Endometrium (tissue), 2 donors: Measurements from ENCODE around the gene PPP1CB.
"Not testable (repeated sequence)": the region's sequence is repeated elsewhere in the genome, so short reads cannot be mapped to it uniquely, and the experiment has no call there.

Experiments used
- FAIRE-seq: peaks from 2 replicates; lab custom pipeline; 2012; peaks lifted over from hg19 to GRCh38; lab: Jason Lieb, UNC
- donor health status: control.
- donor health status: control.

Gene PPP1CB

DNA sequence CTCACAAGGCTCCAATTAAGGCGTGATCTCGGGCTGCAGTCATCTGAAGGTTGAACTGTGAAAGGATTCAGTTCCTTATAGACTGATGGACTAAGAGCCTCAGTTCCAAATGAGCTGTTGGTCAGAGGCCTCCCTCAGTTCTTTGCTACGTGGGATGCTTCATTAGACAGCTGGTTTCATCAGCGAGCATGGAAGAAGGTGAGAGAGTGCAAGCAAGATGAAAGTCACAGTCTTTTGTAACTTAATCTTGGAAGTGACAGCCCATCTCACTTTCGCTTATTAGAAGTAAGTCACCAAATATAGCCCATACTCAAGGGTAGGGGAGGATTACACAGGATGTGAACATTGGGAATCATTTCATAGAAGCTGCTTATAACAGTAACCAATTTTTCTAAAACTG is 26.8 kb downstream of the PPP1CB start:
- FAIRE-seq, result no peak

DNA sequence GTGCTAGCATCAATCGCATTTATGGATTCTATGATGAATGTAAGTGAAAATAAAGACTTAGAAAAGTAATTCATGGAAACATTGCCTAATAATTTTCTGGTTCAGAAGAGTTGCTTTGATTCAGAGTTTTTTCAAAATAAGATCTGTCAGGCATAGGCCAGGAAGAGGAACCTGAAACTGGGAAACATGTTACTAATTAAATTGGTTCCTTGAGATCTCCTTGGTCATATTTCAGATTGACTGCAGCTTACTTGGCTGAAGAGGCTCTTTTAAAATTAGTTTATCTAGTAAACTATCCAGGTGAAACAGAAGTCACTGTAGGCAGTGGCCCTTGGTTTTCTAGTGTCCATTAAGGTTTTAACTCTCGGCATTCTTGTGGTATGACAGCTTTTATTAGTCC is 27.4 kb downstream of the PPP1CB start:
- no peak for FAIRE-seq

DNA sequence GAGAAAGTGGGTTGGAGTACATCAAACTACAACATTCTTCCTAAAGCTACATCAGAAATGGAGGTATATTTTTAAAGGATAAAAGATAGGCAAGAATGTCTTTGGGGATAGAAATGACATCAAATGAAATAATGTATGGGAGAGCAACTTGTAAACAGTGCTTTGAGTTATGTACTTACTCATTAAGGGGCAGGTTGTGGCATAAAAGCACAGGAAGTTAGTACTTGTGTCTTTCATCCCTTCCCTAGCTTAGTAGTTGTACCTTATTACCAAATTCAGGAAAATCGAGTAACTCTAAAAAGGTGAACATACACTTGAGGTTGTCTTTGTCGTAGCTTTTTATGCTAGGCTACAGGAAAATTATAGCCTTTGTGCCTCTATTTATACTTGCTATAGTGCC is 28.9 kb downstream of the PPP1CB start:
- no peak for FAIRE-seq

DNA sequence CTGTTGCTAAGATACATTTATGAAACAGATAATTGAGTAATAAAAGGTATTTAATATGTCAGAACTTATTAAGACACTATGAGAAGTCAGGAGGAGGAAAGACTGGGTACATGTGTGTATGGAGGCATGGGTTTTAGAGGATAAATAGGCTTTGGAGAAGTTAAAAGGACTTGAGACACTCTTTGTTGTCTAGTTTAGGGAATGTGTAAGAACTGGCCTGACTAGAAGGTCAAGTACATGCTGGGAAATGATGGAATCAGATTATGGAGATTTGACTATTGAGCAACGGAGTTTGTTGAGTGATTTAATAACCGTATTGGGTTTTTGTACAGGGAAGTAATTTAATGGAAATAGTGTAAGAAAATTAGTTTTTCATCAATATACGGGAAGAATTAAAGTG is 30.8 kb downstream of the PPP1CB start:
- no peak for FAIRE-seq

DNA sequence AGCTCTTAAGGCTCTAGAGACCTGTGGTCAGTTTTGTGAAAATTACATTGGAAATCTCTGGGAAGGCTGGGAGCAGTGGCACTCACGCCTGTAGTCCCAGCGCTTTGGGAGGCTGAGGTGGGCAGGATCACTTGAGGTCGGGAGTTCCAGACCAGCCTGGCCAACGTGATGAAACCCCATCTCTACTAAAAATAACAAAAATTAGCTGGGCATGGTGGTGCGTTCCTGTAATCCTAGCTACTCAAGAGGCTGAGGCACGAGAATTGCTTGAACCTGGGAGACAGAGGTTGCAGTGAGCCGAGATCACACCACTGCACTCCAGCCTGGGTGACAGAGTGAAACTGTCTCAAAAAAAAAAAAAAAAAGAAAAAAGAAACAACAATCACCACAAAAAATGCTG is 32.9 kb downstream of the PPP1CB start:
- FAIRE-seq, result not testable (repeated sequence)

DNA sequence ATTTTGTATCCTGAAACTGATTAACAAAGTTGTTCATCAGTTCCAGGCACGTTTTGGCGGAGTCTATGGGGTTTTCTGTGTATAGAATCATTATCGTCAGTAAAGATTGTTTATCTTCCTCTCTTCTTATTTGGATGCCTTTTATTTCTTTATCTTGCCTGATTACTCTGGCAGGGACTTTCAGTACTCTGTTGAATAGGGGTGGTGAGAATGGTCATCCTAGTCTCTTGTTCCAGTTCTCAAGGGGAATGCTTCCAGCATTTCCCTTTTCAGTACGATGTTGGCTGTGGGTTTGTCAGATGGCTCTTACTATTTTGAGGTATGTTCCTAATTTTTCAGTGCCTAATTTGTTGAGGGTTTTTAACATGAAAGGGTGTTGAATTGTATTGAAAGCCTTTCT is 45.0 kb downstream of the PPP1CB start:
- FAIRE-seq, result no peak

DNA sequence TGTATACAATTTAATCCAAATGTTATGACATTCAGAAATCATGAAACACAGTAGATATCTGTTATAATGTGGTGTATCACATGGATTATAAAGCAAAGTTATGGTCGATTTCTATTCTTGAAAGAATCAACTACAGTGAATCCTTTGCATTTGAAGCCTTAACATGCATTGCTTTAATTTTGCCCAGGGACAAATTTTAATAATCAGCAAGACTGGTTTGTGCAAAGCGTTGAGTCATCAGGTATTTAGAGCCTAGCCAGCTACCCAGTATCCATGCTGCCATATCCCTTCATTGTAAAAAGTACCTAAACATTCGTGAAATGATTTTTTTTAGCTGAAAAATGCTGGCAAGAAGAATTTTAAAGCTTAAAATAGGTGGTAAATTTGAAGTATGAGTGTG is 50.1 kb downstream of the PPP1CB start:
- no peak for FAIRE-seq

DNA sequence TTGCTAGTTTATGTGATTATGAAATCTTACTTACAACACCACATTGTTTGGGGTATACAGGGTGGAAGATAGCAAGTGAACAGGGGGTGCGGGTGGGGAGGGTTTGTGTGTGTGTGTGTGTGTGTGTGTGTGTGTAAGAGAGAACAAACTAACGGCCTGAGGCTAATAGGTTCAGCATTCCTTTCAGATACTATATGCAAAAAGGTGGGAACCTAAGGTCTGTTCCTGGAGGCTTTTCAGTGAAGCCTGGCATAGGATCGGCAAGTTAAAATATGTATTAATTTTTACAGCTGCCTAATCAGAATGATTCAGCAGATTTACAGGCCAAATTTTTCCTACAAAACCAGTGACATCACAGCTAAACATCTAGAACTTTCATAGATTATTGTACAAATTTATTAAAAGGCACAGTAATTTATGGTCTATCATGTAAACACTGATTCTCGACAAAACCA is 51.4 kb downstream of the PPP1CB start:
- no peak for FAIRE-seq

DNA sequence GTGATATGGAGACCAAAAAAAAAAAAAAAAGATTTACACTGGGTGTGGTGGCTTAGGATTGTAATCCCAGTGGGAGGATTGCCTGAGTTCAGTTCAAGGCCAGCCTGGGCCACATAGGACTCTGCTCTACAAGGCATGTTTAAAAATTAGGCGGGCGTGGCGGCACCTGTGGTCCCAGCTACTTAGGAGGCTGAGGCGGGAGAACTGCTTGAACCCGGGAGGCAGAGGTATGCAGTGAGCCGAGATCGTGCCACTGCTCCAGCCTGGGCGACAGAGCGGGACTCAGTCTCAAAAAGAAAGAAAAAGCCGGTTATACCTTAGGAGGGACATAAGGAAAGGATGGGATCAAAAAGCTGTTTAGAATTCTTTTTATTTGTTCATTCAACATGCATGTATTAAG is 58.3 kb downstream of the PPP1CB start:
- FAIRE-seq, result no peak

DNA sequence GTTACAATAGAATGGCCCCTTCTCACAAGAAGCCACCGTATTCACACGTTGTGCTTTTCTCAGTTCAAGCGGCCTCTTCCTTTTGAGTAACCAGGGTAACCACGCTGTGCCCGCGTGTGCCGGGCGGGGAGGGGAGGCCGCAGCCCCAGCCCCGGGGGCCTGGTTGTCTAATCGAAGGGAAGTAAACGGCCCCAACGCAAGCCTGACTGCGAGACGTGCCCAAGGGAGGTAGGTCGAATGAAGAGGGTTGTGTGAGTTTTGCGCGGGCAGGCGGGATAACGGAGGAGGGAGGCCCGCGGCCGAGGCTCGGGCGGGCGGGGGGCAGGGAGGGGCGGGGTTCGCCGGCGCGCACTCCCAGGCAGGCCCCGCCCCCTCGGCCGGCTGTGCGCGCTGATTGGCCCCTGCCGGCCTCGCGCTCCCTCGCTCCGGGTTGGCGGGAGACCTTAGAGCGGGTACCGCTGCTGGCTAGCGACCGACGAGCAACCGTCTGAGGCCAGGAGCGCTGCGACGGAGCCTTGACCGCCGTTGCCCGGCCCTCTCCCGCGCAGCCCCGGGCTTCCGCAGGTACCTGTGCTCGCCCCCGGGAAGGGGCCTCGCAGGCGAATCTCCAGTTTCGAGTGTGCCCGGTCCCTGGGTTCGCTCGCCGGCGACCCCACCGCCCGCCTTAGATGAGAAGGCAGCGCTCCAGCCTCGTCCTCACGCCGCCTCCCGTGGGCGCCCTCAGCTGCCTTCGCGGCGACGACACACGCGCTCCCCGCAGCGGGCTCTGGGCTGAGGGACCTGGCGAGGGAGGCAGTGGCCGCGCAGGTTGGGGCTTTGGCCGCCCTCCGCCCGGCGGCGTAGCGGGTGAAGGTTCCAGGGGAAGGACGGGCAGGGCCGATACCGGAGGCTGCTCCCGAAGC is 59.0 kb downstream of the PPP1CB start, which contains the start of gene SPDYA:
Gene SPDYA, plus strand, starts transcription at position 451 of the 902 bp plus-strand sequence. CDS start 5,181 bp downstream, outside the sequence.
- FAIRE-seq, result no peak

DNA sequence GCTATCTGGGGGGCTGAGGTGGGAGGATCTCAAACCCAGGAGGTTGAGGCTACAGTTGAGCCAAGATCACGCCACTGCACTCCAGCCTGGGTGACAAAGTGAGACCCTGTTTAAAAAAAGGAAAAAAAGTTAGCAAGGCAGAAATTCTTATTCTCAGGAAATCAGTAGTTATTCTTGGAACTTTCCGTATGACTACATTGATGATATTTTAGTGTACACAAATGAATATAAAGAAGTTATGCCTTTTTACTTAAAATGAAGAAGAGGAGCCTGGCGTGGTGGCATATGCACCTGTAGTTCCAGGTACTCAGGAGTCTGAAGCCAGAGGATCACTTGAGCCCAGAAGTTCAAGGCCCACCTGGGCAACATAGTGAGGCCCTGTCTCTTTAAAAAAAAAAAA is 66.4 kb downstream of the PPP1CB start:
- no peak for FAIRE-seq

DNA sequence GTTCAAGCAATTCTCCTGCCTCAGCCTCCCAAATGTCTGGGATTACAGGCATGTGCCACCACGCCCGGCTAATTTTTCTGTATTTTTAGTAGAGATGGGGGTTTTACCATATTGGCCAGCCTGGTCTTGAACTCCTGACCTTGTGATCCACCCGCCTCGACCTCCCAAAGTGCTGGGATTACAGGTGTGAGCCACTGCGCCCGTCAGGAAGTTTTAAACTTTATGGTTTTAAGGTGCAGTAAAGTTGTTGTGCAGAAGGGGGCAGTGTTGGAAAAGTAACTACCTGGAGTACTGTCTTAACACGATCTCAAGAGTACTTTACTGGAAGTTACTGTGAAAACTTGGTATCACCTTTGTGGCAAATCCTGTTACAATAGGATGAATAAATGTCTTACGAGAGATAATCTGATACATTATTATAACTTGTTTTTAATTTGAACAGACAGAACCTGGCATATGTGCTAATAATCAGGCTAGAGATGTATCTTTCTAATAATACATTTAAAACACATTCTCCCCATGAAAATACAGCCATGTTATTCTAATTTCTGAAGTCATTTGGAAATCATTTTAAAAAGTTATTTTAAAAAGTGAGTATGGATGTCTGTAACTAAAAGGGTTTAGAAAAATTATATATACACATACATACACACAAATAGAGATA is 69.8 kb downstream of the PPP1CB start:
- peak; percentile 46 for FAIRE-seq

DNA sequence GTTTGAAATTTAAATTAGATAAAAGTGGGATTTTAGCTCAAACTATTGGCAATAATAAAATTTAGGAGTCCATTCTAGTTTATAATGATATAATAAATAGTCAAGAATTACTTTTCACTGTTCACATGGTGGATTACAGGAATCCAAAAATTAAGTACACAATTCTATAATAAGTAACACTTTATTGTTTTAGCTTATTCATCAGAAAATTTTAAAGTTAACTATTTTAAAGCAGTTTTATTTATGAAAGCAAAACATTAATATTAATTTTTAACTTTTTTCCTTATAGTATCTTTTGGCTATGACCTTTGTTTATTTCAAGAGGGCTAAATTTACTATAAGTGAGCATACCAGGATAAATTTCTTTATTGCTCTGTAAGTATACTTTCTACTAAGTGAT is 70.4 kb downstream of the PPP1CB start:
- no peak for FAIRE-seq

DNA sequence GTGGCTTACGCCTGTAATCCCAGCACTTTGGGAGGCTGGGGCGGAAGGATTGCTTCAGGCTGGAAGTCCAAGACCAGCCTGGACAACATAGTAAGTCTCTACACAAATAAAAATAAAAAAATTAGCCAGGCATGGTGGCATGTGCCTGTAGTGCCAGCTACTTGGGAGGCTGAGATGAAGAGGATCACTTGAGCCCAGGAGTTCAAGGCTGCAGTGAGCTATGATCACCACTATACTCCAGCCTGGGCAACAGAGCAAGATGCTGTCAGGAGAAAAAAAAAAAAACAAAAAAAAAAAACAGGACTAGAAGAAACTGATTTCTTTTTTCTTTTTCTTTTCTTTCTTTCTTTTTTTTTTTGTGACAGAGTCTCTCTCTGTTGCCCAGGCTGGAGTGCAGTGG is 72.6 kb downstream of the PPP1CB start:
- FAIRE-seq, result no peak

DNA sequence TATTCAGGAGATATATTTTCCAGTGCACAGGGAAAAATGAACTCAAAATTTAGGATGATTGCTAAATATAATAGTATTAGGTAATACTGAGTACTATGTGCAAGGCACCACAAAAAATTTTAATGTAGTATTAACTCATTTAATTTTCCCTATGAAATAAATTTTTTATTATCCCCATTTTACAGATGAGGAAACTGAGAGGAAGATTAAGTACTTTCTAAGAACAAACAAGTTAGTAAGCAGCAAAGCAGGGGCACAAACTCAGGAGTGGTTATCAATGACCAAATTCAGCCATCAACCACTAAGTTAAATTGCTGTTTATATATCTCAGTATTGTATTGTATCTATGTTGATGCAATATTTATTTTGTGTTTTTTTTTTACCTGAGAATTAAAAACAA is 73.2 kb downstream of the PPP1CB start:
- FAIRE-seq, result no peak

DNA sequence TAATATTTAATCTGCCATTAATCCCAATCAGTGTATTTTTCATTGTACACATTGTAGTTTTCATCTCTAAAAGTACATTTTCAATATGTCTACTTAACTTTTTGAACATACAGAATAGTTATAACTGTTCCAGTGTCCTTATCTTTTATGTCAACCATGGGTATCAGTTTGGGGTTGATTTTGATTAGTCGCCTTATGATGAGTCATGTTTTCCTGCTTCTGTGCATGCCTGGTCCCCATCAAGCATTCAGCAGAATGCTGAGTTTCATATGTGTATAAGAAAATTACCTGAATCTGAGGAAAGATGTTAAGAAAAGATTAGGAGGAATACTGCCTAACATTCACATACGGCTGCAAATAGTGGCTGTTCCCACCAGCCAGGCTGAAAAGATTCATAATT is 76.8 kb downstream of the PPP1CB start:
- FAIRE-seq, result no peak

DNA sequence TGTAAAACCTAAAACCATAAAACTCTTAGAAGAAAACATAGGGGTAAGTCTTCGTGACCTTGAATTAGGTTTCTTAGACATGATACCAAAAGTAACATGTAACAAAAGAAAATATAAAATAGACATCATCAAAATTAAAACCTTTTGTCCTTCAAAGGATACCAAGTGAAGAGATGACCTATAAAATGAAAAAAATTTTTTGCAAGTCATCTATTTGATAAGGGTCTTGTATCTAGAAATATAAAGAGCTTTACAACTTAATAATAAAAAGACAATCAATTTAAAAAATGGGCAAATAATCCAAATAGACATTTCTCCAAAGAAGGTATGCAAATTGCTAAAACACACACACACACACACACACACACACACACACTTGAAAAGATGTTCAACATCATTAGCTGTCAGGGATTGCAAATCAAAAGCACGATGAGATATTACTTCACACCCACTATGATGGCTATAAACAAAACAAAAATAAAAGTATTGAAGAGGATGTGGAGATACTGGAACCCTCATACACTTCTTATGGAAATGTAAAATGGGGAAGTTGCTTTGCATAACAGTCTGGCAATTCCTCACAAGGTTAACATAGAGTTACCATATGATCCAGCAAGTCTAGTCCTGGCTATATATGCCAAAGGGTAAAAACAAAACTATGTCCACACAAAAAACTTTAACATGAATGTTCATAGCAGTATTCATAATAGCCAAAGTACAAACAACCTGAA is 82.3 kb downstream of the PPP1CB start:
- FAIRE-seq, result no peak

DNA sequence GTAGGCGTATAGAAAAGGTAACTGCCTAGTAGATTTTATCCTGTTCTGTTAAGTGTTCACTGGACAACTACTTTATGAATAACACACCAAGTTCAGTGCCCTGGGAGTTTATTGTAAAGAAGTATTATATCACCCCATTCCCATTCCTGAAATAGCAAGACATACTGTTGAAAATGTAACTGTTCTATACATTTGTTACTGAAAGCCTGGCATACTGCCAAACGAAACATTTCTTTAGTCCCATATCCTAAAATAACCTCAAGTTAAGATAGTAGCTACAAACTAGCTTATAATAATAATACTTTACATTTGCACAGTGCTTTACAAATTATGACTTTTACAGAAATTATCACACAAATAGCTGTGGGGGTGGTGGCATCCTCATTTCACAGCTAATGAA is 84.2 kb downstream of the PPP1CB start:
- FAIRE-seq, result no peak

DNA sequence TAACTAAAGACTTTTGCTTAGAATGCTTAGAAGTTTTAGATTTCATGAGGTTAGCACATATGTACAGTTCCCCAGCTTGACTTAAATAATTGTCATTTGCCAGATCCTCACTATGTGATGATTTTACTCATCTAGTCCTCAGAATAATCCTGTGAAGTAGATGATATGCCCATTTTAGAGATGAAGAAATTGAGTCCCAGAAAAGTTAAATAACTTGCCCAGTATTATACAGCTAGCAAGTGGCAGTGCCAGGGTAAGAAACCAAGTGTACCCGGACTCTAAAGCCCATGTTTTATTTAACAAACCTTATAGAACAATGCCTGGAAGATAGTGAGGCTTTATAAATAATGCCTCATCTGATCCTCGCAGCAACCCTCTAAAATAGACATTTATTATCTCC is 87.3 kb downstream of the PPP1CB start:
- no peak for FAIRE-seq

DNA sequence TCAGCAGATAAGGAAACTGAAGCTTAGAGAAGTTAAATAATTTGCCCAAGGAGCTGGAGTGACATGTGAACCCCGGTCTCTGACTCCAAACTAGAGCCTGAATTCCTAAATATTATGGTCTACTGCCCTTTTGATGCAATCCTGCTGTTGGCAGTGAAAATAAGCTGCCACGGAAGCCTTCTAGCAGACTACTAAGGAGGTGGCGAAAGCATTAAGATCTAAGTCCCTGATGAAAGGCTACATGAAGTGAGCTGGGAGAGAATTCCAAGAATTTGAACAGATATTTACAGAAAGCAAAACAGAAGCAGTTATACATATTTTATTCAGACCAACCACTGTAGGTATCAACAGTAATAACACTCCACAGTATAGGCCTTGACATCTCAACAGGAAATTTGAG is 90.4 kb downstream of the PPP1CB start:
- FAIRE-seq, result no peak
